Gastroesophageal sphincter (tissue), 4 donors: Measurements from ENCODE around the gene HRNR. TPM values are rescaled to one million over a fixed set of nuclear protein-coding genes. Genes with fewer than 3 reads are reported as not detected.
"Not testable (repeated sequence)": the region's sequence is repeated elsewhere in the genome, so short reads cannot be mapped to it uniquely, and the experiment has no call there.

Source experiments
- ATAC-seq: fragments of 150-250 bp; one replicate; pipeline ENCODE4 v1.9.1; 2016; ENCODE audit warnings: mild to moderate bottlenecking, moderate library complexity
- H3K27ac ChIP-seq, 4 donors: fragments of 200-600 bp; sonication (generic) in 3 of 4; 1 replicate in 3 of 4; 2 replicates in 1 of 4; pipeline ENCODE4 v1.5.1; 2016 to 2019
- H3K27me3 ChIP-seq: fragments of 200-600 bp; sonication (generic); one replicate; pipeline ENCODE4 v1.5.1; 2019
- H3K36me3 ChIP-seq, 2 donors: fragments of 200-600 bp; sonication (generic); one replicate each; pipeline ENCODE4 v1.5.1; 2019; ENCODE audit warnings: control low read depth in 1 of 2
- H3K4me1 ChIP-seq, 3 donors: fragments of 200-600 bp; sonication (generic); 1 replicate in 2 of 3; 2 replicates in 1 of 3; pipeline ENCODE4 v1.5.1; 2016 to 2019; ENCODE audit warnings: control low read depth in 2 of 3
- H3K4me3 ChIP-seq, 2 donors: fragments of 200-600 bp; sonication (generic); one replicate each; pipeline ENCODE4 v1.5.1; 2019; ENCODE audit warnings: mild to moderate bottlenecking in 1 of 2, moderate library complexity in 1 of 2
- H3K9me3 ChIP-seq, 3 donors: fragments of 200-600 bp; sonication (generic); one replicate each; pipeline ENCODE4 v1.5.1; 2017 to 2019; ENCODE audit warnings: control low read depth in 2 of 3
- CTCF ChIP-seq, 4 experiments: fragments of 200-600 bp in 2 of 4; fragments of 450-650 bp in 2 of 4; sonication (generic) in 1 of 4; IDR thresholded peaks; one replicate each; pipeline ENCODE4 v1.5.1; 2017 to 2019; ENCODE audit warnings: antibody characterized with exemption in 4 of 4, mild to moderate bottlenecking in 2 of 4, moderate library complexity in 2 of 4
- EP300 ChIP-seq: sonication (generic); formaldehyde crosslinking; IDR thresholded peaks from one replicate; pipeline ENCODE4 v1.6.1; 2017; ENCODE audit warnings: antibody characterized with exemption, mild to moderate bottlenecking
- POLR2A ChIP-seq, 2 donors: fragments of 450-650 bp; IDR thresholded peaks; one replicate each; pipeline ENCODE4 v1.6.1; 2017; ENCODE audit warnings: antibody characterized with exemption in 2 of 2, mild to moderate bottlenecking in 2 of 2, moderate library complexity in 1 of 2
- POLR2AphosphoS5 ChIP-seq: sonication (generic); formaldehyde crosslinking; IDR thresholded peaks from one replicate; pipeline ENCODE4 v1.6.1; 2017; ENCODE audit warnings: antibody characterized with exemption
- WGBS, 2 donors: methylation state at CpG; one replicate each; pipeline ENCODE4 v1.1.5; 2018; ENCODE audit warnings: low coverage in 1 of 2; 5-methylcytosine and 5-hydroxymethylcytosine counted together
- total RNA-seq, 4 donors: library from RNA; depleted of rRNA; stranded (reverse); fragments of >200 nt; gene quantifications; one replicate each; pipeline ENCODE4 v1.1.0, GENCODE V29; 2016

The HRNR gene
- total RNA-seq, 4 donors from 2014 or later = 0.04 TPM; not detected in 3

DNA sequence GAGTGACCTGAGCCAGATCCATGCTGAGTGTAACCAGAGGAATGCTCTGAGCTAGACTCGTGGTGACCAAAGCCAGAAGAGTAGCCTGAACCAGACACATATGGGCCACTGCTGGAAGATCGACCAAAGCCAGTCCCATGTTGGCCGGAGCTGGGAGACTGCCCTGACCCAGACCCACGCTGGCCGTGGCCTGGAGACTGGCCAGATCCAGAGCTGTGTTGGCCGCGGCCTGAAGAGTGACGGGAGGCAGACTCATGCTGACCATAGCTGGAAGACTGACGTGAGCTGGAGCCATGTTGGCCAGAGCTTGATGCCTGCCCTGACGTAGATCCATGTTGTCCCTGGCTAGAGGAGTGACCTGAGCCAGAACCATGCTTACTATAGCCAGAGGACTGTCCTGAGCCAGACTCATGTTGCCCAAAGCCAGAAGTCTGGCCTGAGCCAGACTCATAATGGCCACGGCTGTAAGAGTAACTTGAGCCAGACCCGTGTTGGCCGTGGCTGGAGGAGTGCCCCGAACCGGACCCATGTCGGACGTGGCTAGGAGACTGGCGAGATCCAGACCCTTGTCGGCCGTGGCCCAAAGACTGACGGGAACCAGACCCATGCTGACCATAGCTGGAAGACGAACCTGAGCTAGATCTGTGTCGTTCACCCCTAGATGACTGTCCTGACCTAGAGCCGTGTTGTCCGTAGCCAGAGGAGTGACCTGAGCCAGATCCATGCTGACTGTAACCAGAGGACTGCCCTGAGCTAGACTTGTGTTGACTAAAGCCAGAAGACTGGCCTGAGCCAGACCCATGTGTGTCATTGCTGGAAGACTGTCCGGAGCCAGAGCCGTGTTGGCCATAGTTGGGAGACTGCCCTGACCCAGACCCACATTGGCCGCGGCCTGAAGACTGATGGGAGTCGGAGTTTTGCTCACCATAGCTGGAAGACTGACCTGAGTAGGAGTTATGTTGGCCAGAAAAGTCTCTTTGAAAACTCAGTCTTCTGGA lies 3.5 kb downstream of the HRNR start:
- no peak for ATAC-seq
- 82 to 91% methylated on average over 3 to 7 of the region's 30 CpGs for WGBS, 2 donors
- H3K4me1 ChIP-seq = no peaks in the 10 kb centered on the region
- TF ChIP-seq EP300 (no peak), POLR2AphosphoS5 (no peak), CTCF (IDR thresholded peaks at IDR 0.05) (no peak)
- H3K27ac ChIP-seq = no peak overlapping the region
- no peak overlapping the region for H3K4me3 ChIP-seq
- H3K9me3 ChIP-seq = peaks cover 0 to 10% (median 0%) of the 10 kb centered on the region in 3 donors
- H3K36me3 ChIP-seq = peaks cover 0 to 7% of the 10 kb centered on the region in 2 donors
- no peaks in the 10 kb centered on the region for H3K27me3 ChIP-seq

GRCh38 chr1:152219438-152219837 lies 4.6 kb downstream of the HRNR start:
- H3K36me3 ChIP-seq, H3K4me1 ChIP-seq, H3K27me3 ChIP-seq, H3K4me3 ChIP-seq, ATAC-seq, H3K27ac ChIP-seq: not testable (repeated sequence)
- WGBS, 2 donors = 50% methylated on average over 2 of the region's 14 CpGs; no CpG with 5 or more reads in 1 of the 2 donors
- H3K9me3 ChIP-seq = peaks cover 0 to 14% (median 0%) of the 10 kb centered on the region in 3 donors

- H3K27me3 ChIP-seq = no peaks in the 10 kb centered on the region
- whole genome bisulfite sequencing, 2 donors = no CpG with 5 or more reads among the region's 24 CpGs
- TF ChIP-seq POLR2A (IDR thresholded peaks at IDR 0.05) = no peak
- TF ChIP-seq POLR2AphosphoS5 = no peak
- no peak for TF ChIP-seq CTCF (IDR thresholded peaks at IDR 0.05)
- TF ChIP-seq EP300 = no peak
- peaks cover 0 to 3% of the 10 kb centered on the region in 2 donors for H3K36me3 ChIP-seq
- no peaks in the 10 kb centered on the region for H3K4me1 ChIP-seq
- ATAC-seq = no peak
- H3K4me3 ChIP-seq = no peak overlapping the region
- H3K9me3 ChIP-seq = peaks cover 0 to 14% (median 0%) of the 10 kb centered on the region in 3 donors
- no peak overlapping the region for H3K27ac ChIP-seq
Observed at GRCh38 chr1:152218762-152219436, 5.1 kb downstream of the HRNR start.

GRCh38 chr1:152215604-152216003 lies 8.4 kb downstream of the HRNR start:
- H3K27ac ChIP-seq, ATAC-seq, H3K27me3 ChIP-seq, H3K36me3 ChIP-seq, H3K4me1 ChIP-seq, H3K4me3 ChIP-seq: not testable (repeated sequence)
- H3K9me3 ChIP-seq = peaks cover 0 to 14% (median 0%) of the 10 kb centered on the region in 3 donors
- 100% methylated on average over 1 to 3 of the region's 13 CpGs for WGBS, 2 donors

GRCh38 chr1:152214911-152215310 lies 9.1 kb downstream of the HRNR start:
- WGBS, 2 donors = no CpG with 5 or more reads among the region's 21 CpGs

GRCh38 chr1:152198982-152199381 lies 25.0 kb downstream of the HRNR start:
- Histone ChIP-seq H3K9me3 (no peaks in the 10 kb centered on the region), H3K27me3 (no peaks in the 10 kb centered on the region), H3K27ac (no peak overlapping the region), H3K4me1 (no peaks in the 10 kb centered on the region), H3K4me3 (no peak overlapping the region), H3K36me3 (no peaks in the 10 kb centered on the region)
- no peak for ATAC-seq
- no peak for TF ChIP-seq EP300
- TF ChIP-seq CTCF (IDR thresholded peaks at IDR 0.05) = no peak
- no peak for TF ChIP-seq POLR2AphosphoS5
- TF ChIP-seq POLR2A (IDR thresholded peaks at IDR 0.05) = no peak

More at GRCh38 chr1:152214911-152215310, 9.1 kb downstream of the HRNR start:
- not testable (repeated sequence) for H3K36me3 ChIP-seq, H3K4me3 ChIP-seq, H3K27me3 ChIP-seq, H3K4me1 ChIP-seq, ATAC-seq, H3K27ac ChIP-seq
- peaks cover 0 to 14% (median 0%) of the 10 kb centered on the region in 3 donors for H3K9me3 ChIP-seq
